Measurements from ENCODE around the gene NDUFA8. TPM values are rescaled to one million over a fixed set of nuclear protein-coding genes. Genes with fewer than 3 reads are reported as not detected.

The NDUFA8 gene
- total RNA-seq, 1 experiment from 2014 or later = 55.5 TPM

DNA sequence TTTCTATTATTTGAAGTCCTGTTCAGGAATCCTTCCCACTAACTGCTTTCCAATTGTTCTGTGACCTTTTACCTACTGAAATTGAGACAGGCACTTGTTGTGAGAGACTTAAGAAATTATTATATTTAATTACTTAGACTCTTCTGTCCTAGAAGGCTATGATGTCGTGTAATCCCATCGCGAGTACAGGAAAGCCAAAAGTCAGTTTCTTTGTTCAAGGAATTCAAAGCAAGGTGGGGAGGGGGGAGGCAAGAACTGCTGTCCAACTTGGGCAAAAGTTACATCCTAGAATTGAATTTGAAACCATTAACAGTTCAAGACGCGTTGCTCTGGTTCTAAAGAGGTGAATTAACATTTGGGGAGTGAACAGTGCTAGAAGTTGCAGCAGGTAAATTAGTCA, 17.9 kb downstream of the NDUFA8 start:
- Histone ChIP-seq H3K4me1 (ENCODE audit: control insufficient read depth, insufficient read depth, low read length) (peaks cover 3% of the 10 kb centered on the region; the same call in 1 of the 2 replicates), H3K4me3 (ENCODE audit: low read depth in 2 of 2, low read length in 2 of 2) (no peak overlapping the region), H3K27me3 (ENCODE audit: control insufficient read depth, insufficient read depth, low read length) (no peaks in the 10 kb centered on the region), H3K27ac (ENCODE audit: low read length) (no peak overlapping the region), H3K9me3 (ENCODE audit: control insufficient read depth, insufficient read depth, low read depth, low read length) (no peaks in the 10 kb centered on the region), H3K36me3 (ENCODE audit: control insufficient read depth, insufficient read depth, low read length) (peaks cover 2% of the 10 kb centered on the region)
- in situ Hi-C loops (cut with HindIII; ENCODE audit: low pct_unique_long_range_greater_than_20kb, low sequenced_read_pairs) = no loop called here
- BruUV-seq (replicated peaks) = no TSS peak
- intact Hi-C loops (cut with micrococcal nuclease; ENCODE audit: unreplicated experiment) = no loop called here
- CTCF ChIA-PET = no interaction called here
- TF ChIP-seq, protein P1, sequence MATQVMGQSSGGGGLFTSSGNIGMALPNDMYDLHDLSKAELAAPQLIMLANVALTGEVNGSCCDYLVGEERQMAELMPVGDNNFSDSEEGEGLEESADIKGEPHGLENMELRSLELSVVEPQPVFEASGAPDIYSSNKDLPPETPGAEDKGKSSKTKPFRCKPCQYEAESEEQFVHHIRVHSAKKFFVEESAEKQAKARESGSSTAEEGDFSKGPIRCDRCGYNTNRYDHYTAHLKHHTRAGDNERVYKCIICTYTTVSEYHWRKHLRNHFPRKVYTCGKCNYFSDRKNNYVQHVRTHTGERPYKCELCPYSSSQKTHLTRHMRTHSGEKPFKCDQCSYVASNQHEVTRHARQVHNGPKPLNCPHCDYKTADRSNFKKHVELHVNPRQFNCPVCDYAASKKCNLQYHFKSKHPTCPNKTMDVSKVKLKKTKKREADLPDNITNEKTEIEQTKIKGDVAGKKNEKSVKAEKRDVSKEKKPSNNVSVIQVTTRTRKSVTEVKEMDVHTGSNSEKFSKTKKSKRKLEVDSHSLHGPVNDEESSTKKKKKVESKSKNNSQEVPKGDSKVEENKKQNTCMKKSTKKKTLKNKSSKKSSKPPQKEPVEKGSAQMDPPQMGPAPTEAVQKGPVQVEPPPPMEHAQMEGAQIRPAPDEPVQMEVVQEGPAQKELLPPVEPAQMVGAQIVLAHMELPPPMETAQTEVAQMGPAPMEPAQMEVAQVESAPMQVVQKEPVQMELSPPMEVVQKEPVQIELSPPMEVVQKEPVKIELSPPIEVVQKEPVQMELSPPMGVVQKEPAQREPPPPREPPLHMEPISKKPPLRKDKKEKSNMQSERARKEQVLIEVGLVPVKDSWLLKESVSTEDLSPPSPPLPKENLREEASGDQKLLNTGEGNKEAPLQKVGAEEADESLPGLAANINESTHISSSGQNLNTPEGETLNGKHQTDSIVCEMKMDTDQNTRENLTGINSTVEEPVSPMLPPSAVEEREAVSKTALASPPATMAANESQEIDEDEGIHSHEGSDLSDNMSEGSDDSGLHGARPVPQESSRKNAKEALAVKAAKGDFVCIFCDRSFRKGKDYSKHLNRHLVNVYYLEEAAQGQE (IDR thresholded peaks at IDR 0.05; ENCODE audit: insufficient read depth in 1 of 2, low read depth in 2 of 2, low read length in 1 of 2) = no peak
- no peak for TF ChIP-seq TCF7L2 (IDR thresholded peaks at IDR 0.05; ENCODE audit: low read depth, low read length)
- no peak for TF ChIP-seq POLR2AphosphoS5 (IDR thresholded peaks at IDR 0.05; ENCODE audit: low read depth, low read length)
- TF ChIP-seq, protein P2, sequence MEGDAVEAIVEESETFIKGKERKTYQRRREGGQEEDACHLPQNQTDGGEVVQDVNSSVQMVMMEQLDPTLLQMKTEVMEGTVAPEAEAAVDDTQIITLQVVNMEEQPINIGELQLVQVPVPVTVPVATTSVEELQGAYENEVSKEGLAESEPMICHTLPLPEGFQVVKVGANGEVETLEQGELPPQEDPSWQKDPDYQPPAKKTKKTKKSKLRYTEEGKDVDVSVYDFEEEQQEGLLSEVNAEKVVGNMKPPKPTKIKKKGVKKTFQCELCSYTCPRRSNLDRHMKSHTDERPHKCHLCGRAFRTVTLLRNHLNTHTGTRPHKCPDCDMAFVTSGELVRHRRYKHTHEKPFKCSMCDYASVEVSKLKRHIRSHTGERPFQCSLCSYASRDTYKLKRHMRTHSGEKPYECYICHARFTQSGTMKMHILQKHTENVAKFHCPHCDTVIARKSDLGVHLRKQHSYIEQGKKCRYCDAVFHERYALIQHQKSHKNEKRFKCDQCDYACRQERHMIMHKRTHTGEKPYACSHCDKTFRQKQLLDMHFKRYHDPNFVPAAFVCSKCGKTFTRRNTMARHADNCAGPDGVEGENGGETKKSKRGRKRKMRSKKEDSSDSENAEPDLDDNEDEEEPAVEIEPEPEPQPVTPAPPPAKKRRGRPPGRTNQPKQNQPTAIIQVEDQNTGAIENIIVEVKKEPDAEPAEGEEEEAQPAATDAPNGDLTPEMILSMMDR (IDR thresholded peaks at IDR 0.05) = no peak
- no peak for TF ChIP-seq SIN3A (IDR thresholded peaks at IDR 0.05; ENCODE audit: borderline replicate concordance, insufficient read depth, low read depth, low read length)
- ATAC-seq = no peak
- POLR2A ChIA-PET = no interaction called here
- DNase-seq (ENCODE audit: low read depth, low spot score) = no peak

DNA sequence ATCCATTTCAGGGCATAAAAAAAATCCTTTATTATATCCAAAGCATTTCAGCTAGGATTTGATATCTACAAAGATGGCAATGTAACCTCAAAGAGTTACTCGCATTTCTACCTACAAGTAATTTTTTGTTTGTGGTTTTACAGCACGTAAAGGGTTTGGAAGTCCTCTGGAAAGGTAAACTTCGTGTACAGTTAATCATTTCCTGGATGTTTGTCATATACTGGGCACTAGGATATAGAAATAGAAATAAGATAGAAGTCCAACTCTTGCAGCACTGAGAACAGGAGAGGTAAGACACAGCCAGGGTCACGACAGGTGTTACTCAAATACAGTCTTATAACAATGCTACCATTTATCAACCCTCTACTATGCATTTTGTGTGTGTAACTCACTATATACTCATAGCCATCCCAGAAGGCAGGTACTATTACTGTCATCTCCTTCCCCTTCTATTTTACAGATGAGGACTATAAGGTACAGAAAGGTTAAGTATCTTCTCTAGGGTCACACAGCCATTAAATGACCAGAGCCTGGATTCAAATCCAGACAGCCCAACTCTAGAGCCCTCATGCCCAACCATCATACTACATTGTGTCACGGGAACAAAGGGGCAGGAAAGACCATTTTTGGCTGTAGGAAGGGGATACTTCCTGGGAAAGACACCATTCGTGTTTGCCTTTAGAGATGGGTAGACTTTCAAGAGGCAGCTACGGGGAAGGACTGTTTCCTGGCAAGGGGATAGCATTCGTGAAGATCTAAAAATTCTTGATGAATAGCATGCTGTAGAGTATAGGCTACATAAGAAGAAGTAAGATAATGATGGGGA, 19.0 kb downstream of the NDUFA8 start:
- BruUV-seq (replicated peaks) = no TSS peak
- H3K4me3 ChIP-seq (ENCODE audit: low read depth in 2 of 2, low read length in 2 of 2) = no peak overlapping the region
- TF ChIP-seq TCF7L2 (IDR thresholded peaks at IDR 0.05; ENCODE audit: low read depth, low read length) = no peak
- TF ChIP-seq, protein P1 (IDR thresholded peaks at IDR 0.05; ENCODE audit: insufficient read depth in 1 of 2, low read depth in 2 of 2, low read length in 1 of 2) = no peak
- no peak for TF ChIP-seq SIN3A (IDR thresholded peaks at IDR 0.05; ENCODE audit: borderline replicate concordance, insufficient read depth, low read depth, low read length)
- TF ChIP-seq, protein P2 (IDR thresholded peaks at IDR 0.05) = no peak
- no peak for TF ChIP-seq POLR2AphosphoS5 (IDR thresholded peaks at IDR 0.05; ENCODE audit: low read depth, low read length)
- ATAC-seq (no peak), DNase-seq (ENCODE audit: low read depth, low spot score) (no peak)
- intact Hi-C loops (cut with micrococcal nuclease; ENCODE audit: unreplicated experiment) = no loop called here
- H3K27me3 ChIP-seq (ENCODE audit: control insufficient read depth, insufficient read depth, low read length) = no peaks in the 10 kb centered on the region
- H3K36me3 ChIP-seq (ENCODE audit: control insufficient read depth, insufficient read depth, low read length) = no peaks in the 10 kb centered on the region; the same call in none of the 2 replicates
- ChIA-PET CTCF (no interaction called here), POLR2A (no interaction called here)
- no peak overlapping the region for H3K27ac ChIP-seq (ENCODE audit: low read length)
- in situ Hi-C loops (cut with HindIII; ENCODE audit: low pct_unique_long_range_greater_than_20kb, low sequenced_read_pairs) = no loop called here
- H3K4me1 ChIP-seq (ENCODE audit: control insufficient read depth, insufficient read depth, low read length) = peaks cover 3% of the 10 kb centered on the region; the same call in 1 of the 2 replicates
- H3K9me3 ChIP-seq (ENCODE audit: control insufficient read depth, insufficient read depth, low read depth, low read length) = no peaks in the 10 kb centered on the region

All from Panc1 (cell line).